OCI-LY3 (cell line): ENCODE measurements around the gene PIAS4.
A peak's percentile ranks its signal among the peaks of the same experiment; 100 is the strongest.

ENCODE experiments used
- H2AFZ ChIP-seq: fragments of 200-600, 300-600 bp; shearing (Covaris generic); 2 replicates; pipeline ENCODE4 v1.6.0; 2014; ENCODE audit warnings: antibody characterized with exemption, low read depth, low read length
- H3K27ac ChIP-seq: fragments of 200-600, 300-600 bp; sonication (generic); 2 replicates; pipeline ENCODE4 v1.5.1; 2014; ENCODE audit warnings: mild to moderate bottlenecking, low read length, moderate library complexity, mixed read lengths
- H3K27me3 ChIP-seq: fragments of 200-600, 300-600 bp; sonication (generic); 2 replicates; pipeline ENCODE4 v1.6.1; 2014; ENCODE audit warnings: low read depth, low read length, mixed read lengths
- H3K36me3 ChIP-seq: fragments of 200-600, 300-600 bp; sonication (generic); replicated peaks from 2 replicates; pipeline ENCODE3; 2014; ENCODE audit warnings: low read depth, low read length, mixed read lengths
- H3K4me1 ChIP-seq: fragments of 300-600, 200-600 bp; sonication (generic); 2 replicates; pipeline ENCODE4 v1.6.1; 2014; ENCODE audit warnings: low read length, mixed read lengths
- H3K4me2 ChIP-seq: fragments of 200-600, 300-600 bp; sonication (generic); 2 replicates; pipeline ENCODE4 v1.6.1; 2014; ENCODE audit warnings: low read length, mixed read lengths
- H3K4me3 ChIP-seq: fragments of 300-600, 200-600 bp; sonication (generic); 2 replicates; pipeline ENCODE4 v1.5.1; 2014; ENCODE audit warnings: antibody characterized with exemption, mild to moderate bottlenecking, low read length, moderate library complexity
- H3K79me2 ChIP-seq: fragments of 300-600, 200-600 bp; shearing (Covaris generic); 2 replicates; pipeline ENCODE4 v1.6.1; 2014; ENCODE audit warnings: mild to moderate bottlenecking, low read length, mixed read lengths
- H3K9ac ChIP-seq: fragments of 300-600, 200-600 bp; shearing (Covaris generic); 2 replicates; pipeline ENCODE4 v1.6.0; 2014; ENCODE audit warnings: mild to moderate bottlenecking, low read length, moderate library complexity
- H3K9me3 ChIP-seq: fragments of 200-600, 300-600 bp; shearing (Covaris generic); 2 replicates; pipeline ENCODE4 v1.6.1; 2014; ENCODE audit warnings: low read length, mixed read lengths; ENCODE audit not compliant: insufficient read depth
- H4K20me1 ChIP-seq: fragments of 200-600, 300-600 bp; sonication (generic); 2 replicates; pipeline ENCODE4 v1.6.1; 2016; ENCODE audit warnings: low read length, mixed read lengths; ENCODE audit not compliant: insufficient read depth
- CTCF ChIP-seq: fragments of 200-600, 300-600 bp; sonication (generic); IDR thresholded peaks from 2 replicates; pipeline ENCODE4 v1.5.1; 2014; ENCODE audit warnings: antibody characterized with exemption, low read length, low read depth
- EZH2phosphoT487 ChIP-seq: fragments of 200-600 bp; shearing (Covaris generic); IDR thresholded peaks from 2 replicates; pipeline ENCODE4 v1.6.1; 2018; ENCODE audit warnings: antibody characterized with exemption, mixed run types, low read depth

PIAS4 gene

GRCh38 chr19:4066176-4066606, 58.7 kb downstream of the PIAS4 start:
- Histone ChIP-seq H4K20me1 (peaks cover 37% of the 10 kb centered on the region), H3K36me3 (peaks cover 24% of the 10 kb centered on the region), H3K4me1 (peaks cover 37% of the 10 kb centered on the region), H3K27me3 (peaks cover 6% of the 10 kb centered on the region; the same call in 1 of the 2 replicates), H3K4me2 (peak overlapping the region; percentile 87), H3K79me2 (peaks cover 46% of the 10 kb centered on the region), H3K9ac (peak overlapping the region; percentile 98), H3K27ac (peak overlapping the region; percentile 61), H2AFZ (no peak overlapping the region), H3K9me3 (no peaks in the 10 kb centered on the region), H3K4me3 (peak overlapping the region; percentile 96)
- TF ChIP-seq EZH2phosphoT487 (no peak), CTCF (no peak)

- Histone ChIP-seq H3K79me2 (peaks cover 39% of the 10 kb centered on the region), H3K4me3 (peak within 1 kb of the TSS; percentile 96), H3K36me3 (peaks cover 23% of the 10 kb centered on the region), H3K9ac (peak within 1 kb of the TSS; percentile 98), H3K9me3 (no peaks in the 10 kb centered on the region), H3K27ac (peak within 1 kb of the TSS; percentile 61), H3K4me2 (peak within 1 kb of the TSS; percentile 87), H3K4me1 (peaks cover 30% of the 10 kb centered on the region), H2AFZ (peak within 1 kb of the TSS; percentile 42; the same call in 1 of the 2 replicates), H3K27me3 (peaks cover 6% of the 10 kb centered on the region; the same call in 1 of the 2 replicates), H4K20me1 (peaks cover 31% of the 10 kb centered on the region)
- TF ChIP-seq CTCF (no peak), EZH2phosphoT487 (no peak)
Observed at GRCh38 chr19:4066682-4067395, 59.3 kb downstream of the PIAS4 start, which contains the start of gene ZBTB7A. Gene ZBTB7A, minus strand, starts transcription at chr19:4066899. Its CDS starts 11,667 bp downstream, at chr19:4055232.

GRCh38 chr19:4067396-4068046, 60.0 kb downstream of the PIAS4 start:
- peak overlapping the region; percentile 87 for H3K4me2 ChIP-seq
- peaks cover 33% of the 10 kb centered on the region for H3K79me2 ChIP-seq
- H3K9ac ChIP-seq = peak overlapping the region; percentile 98
- no peak for TF ChIP-seq EZH2phosphoT487
- TF ChIP-seq CTCF = no peak
- H3K36me3 ChIP-seq = peaks cover 18% of the 10 kb centered on the region
- peak overlapping the region; percentile 96 for H3K4me3 ChIP-seq
- 0 out of 2 replicates have a peak overlapping the region, but pooled peaks have one; percentile 1 for H3K27ac ChIP-seq
- peaks cover 6% of the 10 kb centered on the region; the same call in 1 of the 2 replicates for H3K27me3 ChIP-seq
- H3K4me1 ChIP-seq = peaks cover 23% of the 10 kb centered on the region
- H3K9me3 ChIP-seq = no peaks in the 10 kb centered on the region
- peak overlapping the region; percentile 32; the same call in 1 of the 2 replicates for H2AFZ ChIP-seq
- peaks cover 24% of the 10 kb centered on the region for H4K20me1 ChIP-seq
